Astrocyte of the hippocampus (primary cell): ENCODE data around the gene DNAH5.
"Not testable (repeated sequence)": the region's sequence is repeated elsewhere in the genome, so short reads cannot be mapped to it uniquely, and the experiment has no call there.

Experiments used
- DNase-seq: peaks from one replicate; pipeline ENCODE4 v3.0.0; 2011; ENCODE audit warnings: low read depth, low spot score

DNAH5 gene

DNA sequence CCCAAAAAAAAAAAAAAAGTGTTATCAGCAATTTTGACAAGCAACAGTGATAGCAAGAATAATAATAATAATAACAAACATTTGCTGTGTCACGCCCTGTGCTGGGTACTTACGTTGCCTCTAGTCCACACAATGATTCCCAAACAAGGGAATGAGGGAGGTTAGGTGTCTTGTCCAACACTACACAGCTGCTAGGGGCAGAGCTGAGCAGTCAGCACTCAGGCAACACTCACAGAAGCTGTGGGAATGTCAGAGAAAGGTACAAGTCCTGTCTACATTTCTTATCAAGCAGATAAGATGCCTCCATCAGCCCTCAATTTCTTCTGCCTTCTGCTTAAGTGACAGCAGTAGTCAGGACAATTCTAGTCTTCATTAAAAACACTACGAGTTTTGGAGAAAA lies 111.0 kb downstream of the DNAH5 start:
- DNase-seq = no peak

DNA sequence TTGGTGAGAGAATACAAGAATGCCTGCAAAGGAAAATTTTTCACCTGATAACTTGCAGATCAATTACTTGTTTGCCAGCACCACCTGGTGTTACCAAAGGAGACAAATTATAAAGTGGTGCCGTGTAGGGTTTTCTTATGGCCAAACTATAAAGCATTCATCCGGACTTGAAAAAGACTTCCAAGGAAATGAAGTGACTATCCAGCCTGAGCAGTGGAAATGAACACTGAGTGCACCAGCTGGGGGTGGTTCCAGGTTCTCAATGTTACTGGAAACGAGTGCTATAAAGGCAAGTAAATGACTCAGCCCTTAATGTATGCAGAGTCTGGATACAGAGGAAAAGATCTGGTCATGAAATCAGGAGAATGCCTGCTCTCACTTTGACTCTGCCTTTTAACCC lies 113.1 kb downstream of the DNAH5 start:
- DNase-seq = peak; percentile 50

DNA sequence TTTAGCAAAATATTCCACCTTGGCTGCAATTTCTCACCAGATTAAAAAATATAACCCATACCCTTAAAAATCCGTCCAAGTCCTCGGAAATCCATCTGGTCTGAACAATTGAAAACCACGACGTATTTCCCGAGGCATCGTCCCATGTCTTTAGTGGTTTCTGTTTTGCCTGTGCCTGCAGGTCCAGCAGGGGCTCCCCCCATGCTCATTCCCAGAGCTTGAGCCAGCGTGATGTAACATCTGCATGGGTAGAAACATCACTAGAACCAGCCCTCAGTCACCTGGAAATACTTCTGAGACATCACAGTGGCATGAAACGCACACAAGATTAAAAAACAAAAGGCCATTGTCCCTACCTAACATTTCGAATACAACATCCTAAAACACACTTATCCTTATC lies 114.0 kb downstream of the DNAH5 start:
- DNase-seq = no peak

DNA sequence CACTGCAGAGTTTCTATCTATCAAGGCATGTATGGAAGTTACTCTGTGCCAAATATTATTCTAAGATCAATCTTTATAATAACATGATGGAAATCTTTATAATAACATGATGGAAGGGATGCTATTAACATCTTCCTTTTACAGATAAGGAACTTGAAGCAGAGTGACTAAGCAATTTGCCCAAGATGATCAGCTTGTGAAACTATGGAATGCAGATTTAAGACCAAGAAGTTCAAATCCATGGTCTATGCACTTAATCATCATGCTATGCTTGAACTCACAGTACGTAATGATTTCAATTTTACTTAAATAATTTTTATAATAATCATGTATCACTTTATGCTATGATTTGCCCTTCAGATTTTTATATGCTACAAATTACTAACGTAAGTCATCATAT lies 123.1 kb downstream of the DNAH5 start:
- no peak for DNase-seq

DNA sequence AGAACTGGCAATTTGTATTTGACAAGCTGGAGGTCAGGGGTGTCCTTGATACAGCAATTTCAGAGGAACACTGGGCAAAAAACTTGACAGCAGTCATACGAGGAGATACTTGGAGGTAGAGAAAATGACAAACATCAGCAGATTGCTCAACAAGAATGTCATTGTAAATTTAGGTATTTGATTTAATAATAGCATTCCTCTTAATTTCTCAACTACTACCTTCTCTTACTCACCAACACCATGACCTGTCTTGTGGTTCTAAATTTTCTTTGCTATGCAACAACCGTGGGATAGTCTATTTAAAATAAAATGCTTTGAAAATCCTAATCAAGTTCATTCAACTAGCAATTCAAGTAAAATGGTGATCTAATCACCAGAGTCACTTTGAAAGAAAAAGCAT lies 128.4 kb downstream of the DNAH5 start:
- DNase-seq = no peak

DNA sequence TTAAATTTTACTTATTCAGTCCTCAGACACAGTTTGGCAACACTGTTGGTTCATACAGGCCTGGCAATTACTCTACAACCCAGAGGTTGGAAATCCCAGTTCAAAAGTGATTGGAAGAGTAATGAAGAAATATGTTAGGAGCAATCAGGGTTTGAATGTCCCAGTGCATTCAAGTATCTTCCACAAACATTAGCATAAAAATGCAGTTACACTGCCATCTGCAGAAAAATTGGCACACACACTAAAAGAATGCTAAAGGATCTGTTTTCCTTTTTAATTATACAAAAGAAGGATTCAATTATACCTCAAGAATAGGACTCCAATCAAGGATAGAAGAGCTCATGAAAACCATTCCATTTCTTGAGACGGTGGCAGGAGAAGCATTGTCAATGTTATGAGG lies 130.2 kb downstream of the DNAH5 start:
- peak; percentile 10 for DNase-seq

DNA sequence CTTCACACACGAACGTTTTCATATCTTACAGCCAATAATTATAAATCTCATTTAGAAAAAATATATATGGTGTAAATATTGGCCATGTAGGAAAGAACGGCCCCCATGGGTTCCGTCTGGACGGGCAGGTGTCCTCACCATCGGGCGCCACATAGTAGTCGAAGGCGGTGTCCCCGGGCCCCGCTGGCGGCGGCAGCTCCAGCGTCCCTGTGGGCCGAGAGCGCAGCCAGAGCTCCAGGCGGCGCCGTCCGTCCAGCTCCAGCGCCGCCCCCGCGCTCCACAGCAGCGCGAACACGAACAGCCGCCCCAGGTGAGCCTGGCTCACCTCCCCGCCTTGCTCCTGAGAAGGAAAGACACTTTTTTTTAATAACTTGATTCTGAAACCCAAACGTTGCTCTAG lies 134.6 kb downstream of the DNAH5 start:
- DNase-seq = no peak

DNA sequence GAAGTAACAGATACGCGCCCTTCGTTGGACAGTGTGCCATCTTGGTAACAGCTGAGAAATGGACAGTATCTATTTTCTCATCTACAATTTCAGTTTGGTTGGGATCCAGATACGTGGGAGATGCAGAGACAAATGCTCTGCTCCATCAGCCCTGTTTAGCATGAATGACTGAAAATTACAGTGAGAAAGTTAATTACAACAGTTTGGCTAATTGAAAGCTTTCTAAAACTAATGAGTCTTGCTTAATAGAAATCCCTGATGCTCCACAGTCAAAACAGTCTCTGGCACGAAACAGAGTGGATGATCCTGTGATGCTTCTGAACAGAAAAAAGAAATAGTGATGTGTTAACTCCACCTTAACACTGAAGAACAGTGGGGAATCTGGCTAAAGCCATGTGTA lies 140.2 kb downstream of the DNAH5 start:
- DNase-seq = no peak

DNA sequence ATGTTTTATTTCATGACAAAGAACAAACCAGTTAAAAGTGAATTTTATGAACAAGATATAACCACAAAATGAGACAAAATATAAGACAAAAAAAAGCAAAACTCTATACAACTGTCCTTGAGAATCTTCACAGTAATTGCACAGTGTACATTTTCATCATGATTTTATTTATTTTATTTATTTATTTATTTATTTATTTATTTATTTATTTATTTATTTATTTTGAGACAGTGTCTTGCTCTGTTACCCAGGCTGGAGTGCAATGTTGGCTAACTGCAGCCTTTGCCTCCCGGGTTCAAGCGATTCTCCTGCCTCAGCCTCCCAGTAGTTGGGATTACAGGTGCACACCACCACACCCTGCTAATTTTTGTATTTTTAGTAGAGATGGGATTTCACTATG lies 145.9 kb downstream of the DNAH5 start:
- not testable (repeated sequence) for DNase-seq

DNA sequence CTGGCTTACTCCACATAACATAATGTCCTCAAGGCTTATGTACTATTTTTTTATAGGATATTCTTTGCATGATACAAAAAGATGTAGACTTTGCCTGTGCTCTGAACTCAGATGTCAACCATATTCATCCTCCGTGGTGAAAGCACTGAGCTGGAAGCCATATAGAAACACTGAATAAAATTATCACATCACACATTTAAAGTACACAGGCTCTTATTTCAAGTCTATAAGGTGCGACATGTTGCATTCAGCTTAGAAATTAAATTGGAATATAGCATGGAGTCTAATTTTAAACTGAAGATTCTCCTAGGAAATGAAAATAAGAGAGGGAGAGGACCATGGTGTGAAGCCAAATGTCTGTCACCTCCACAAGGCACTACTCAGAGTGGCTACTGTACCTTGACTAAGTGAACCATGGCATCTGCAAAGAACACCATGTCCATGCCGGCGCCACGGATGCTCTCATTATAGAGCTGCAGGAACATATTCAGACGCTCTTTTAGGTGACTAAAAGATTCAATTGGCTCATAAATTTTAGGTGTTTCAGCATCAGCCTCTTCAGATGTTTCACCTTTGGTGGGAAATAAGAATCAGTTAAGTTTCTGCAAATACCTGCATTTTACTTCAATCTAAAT lies 158.6 kb downstream of the DNAH5 start:
- DNase-seq = no peak

DNA sequence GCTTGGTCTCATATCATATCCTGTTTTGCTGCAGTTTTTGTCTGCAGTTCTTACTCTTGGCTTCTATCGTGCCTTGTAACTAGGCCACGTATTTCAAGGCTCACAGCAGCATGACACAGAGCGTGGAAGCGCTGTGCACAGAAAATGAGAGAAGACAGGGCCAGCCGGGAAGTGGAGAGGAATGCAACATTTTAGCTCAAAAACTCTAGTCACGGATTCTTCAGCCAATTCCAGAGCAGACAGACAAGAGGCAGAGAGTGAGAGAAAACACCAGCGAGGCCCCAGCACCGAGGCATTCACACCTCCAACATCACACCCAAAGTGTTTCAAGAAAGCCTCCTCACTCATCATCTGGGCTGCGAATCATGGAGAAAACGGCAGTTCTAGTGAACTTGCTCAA lies 160.8 kb downstream of the DNAH5 start:
- no peak for DNase-seq

DNA sequence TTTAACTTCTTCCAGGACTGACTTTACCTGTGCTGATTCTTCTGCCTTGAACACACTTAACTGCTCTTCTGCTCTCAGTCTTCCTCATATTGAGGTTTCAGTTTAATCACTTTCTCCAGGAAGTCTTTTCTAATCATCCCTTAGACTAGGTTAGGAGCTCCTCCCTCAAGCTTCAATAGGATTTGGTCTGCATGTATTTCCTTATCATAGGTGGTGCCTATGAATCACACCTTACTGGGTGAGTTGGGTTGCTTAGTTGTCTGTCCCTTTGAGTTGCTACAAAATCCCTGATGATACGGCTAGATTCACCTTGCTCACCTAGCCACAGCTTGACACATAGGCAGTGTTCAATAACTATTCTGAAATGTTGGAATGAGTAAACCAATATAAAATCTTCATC lies 164.4 kb downstream of the DNAH5 start:
- DNase-seq = no peak

DNA sequence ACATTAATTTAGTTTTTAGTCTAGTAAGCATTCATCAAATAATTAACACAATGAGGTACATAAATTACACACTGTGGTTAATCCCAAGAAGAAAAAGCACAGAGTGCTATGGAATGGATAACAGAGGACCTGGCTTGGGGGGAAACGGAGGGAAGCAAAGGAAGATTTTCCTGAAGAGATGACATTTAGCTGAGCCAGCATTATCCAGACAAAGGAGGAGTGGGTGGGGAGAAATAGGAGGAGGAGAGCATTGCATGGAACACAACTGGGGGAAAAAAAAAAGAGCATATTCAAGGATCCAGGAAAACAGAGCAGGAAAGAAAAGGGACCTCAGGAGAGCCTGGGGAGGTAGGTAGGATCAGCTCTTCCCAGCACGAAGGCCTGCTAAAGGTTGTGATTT lies 170.8 kb downstream of the DNAH5 start:
- no peak for DNase-seq

DNA sequence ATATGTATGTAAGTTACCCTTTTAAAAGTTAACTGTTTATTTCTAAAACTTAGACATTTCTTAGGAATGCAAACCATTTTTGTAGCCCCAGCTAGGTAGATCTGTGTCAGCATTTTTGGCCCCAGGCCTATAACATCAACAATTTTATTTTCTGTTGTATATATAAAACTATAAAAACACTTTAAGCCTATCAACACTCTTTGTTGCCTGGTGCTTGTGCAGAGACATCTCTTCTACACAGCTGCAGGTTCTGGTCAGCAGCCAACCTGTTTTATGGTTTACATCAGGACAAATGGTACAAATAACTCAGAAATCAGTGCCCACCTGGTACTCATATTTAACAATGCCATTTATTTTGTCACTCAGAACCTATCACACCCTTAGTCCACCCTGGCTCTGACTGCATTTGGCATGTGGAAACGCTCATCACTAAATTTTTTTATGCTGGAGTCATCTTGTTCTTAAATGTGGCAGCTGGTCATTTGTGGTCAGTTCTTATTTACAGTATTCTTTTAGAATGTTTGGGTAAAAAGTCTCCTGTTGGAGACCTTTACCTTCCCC lies 173.4 kb downstream of the DNAH5 start:
- peak; percentile 21 for DNase-seq

DNA sequence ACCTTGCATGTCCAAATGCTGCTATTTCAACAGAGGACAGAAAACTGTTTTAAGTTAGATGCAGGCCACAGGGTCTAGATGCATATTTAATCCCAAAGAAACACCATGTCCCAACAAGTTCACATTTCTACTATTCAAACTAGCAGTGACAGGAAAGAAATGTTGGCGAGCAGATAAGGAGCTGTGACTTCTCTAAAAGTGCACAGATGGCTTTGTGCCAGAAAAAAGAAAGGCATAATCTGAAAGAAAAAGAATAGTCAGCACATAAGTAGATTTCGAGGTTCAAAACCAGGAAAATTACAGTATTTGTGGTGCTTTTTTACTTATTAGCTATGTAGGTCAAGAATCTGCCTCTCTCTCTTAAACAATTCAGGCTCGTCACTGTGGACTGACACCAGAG lies 178.3 kb downstream of the DNAH5 start:
- DNase-seq = peak; percentile 10

DNA sequence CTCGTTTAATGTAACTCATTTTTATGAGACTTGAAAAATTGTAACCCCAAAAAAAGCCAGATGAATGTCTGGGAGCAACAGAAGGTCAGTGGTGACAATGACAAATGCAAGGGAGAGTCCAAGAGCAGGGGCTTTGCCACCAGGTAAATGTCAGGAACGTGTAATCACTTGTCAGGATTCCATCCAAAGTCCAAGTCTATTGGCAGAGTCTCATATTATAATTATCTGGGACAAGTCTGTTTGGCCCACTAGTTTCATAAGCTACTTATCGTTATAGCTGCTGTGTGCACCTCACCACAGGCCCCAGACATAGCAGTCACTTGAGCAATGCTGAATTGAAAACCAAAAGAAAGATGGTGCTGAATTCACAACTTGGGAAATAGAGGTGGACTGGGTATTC lies 180.8 kb downstream of the DNAH5 start:
- DNase-seq = no peak

DNA sequence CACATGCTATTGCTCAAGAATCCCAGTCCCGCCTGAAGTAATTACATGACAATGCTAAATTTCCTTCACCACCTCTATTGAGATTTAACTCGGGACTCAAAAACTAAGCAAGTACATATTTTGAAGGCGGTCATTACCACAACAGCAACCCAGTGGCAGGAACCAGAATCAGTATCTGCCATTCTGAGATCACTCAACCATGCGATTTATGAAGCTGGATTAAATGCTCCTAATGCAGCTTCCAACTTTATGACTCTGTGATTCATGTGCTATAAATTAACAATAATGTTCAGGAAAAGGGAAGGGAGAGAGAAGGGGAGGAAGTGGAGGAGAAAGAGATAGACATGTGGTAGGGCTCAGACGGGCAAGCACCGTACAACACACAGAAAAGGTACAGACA lies 194.7 kb downstream of the DNAH5 start:
- DNase-seq = no peak

DNA sequence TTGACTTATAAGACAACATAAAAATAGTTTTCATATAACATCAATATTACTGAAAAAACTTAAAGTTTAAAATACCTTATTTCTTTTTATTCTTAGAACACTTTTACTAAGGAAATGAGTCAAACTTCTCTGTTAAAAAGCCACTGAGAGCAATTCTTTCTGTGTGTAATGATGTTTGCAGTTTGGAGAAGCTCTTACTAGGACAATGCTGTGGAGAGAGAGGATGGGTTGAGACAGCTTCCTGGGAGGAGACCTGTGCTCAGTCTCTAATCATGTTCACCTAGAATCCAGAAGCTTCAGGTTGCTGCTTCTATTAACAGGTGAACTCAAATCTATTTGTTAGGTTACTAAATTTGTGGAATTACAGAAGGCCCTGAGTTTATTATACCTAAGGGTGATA lies 198.5 kb downstream of the DNAH5 start:
- DNase-seq = no peak

DNA sequence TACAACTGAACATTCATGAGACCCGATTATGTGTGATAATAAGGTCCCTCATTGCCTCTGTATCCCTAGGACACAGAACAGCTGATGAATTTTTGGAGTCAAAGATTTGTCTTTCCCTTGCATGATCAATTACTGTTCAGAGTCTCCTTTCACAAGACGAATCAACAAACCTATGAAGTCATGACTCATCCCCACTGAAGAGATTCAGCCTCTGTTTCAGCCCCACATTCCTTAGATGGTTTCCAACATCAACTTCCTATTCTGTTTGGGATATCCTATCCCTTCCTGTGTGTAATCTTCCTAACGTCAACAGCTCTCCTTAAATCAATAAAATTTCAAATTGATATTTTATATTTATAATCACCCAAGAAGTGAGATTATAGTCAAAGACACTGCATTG lies 199.0 kb downstream of the DNAH5 start:
- DNase-seq = peak; percentile 41

DNA sequence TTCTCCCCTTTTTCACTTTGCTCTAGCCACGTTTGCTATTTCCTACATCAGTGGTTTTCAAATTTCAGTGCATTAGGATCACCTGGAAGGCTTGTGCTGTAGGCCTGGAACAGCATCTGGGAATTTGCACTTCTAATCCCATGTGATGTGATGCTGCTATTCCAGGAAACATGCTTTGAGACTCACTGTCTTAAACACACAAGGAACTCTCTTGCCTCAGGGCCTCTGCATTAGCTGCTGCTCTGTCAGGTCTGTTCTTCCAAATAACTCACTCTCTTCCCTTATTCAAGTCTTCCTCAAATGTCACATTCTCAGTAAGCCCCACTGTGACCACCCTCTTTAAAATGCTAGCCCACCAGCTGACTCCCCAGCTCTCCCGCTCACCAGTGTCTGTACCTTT lies 204.0 kb downstream of the DNAH5 start:
- DNase-seq = no peak

DNA sequence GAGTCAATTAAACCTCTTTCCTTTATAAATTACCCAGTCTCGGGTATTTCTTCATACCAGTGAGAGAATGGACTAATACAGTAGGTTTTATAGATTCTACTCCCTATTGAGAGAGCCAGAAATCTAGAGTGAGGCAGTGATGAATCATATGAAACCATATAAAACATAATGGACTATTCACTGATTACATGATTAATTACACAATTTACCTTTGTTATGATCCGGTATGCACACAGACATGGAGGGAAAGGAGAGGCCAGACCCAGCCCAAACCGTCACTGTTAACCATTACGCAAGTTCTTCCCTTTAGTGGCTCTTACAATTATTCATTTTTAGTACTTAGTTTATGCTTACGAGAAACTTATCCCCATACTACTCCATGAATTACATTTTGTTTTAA lies 205.0 kb downstream of the DNAH5 start:
- DNase-seq = no peak

DNA sequence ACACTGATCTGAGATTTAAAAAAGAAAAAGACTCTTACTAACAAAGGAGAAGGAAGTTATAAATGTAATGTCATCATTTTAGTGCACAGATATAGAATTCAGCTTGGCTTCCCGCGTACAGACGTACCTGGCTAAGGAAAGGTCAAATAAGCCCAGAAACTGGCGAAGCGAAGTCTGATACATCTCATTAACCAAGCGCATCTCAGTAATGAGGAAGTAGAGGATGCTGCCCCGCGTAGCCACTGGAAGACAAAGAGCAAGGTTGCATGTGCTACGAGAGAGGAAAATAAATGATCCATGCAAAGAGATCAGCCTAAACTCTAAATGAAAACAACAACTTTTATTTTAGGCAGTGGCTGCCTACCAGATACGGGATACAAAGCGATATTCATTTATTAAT lies 208.8 kb downstream of the DNAH5 start:
- DNase-seq = no peak

DNA sequence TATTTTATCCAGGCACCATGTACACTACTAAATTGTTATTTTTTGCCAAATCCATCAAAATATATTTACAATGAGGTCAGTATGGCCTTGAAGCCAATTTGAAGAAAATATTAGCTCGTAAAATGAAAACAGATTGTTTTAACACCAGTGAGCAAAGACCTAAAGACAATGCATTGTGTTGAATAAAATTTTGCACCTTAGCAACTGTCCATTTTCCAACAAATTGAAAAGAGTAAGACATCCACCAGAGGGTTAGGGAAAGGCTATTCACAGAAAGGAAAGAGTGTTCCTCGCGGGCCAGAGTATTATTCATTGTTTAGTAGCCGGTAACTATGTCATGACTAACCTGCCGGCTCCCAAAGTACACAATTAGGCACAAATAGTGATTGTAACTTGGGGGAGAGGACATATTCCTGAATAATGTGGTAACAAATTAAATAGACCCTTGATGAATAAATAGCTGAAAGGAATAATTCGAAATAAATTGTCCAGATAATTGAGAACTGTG lies 213.3 kb downstream of the DNAH5 start:
- DNase-seq = no peak

DNA sequence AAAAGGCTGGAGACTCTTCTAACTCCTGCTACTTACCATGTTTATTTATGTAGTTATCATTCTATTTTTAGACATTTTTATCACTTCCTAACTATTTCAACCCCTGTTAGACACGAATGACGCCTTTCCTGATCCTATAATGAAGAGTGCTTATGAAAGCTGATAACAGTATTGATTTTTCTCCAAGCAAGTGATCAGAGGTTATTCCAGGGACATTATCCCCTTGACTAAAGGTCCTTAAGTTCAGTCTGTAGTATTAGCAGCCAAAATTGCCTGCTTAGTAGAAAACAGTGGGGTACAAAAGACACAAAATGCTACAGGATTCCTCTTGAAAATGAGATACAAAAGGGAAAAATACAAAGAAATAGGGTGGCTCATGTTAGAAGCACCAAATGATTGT lies 235.6 kb downstream of the DNAH5 start:
- no peak for DNase-seq
